GM18498 (cell line): ENCODE results near the gene GRK2.

Source experiments
- ATAC-seq: cut with Tn5 transposase; IDR thresholded peaks from one replicate; pipeline ENCODE4 v1.9.1; 2021; ENCODE audit warnings: mild to moderate bottlenecking, moderate library complexity; ENCODE audit not compliant: unreplicated experiment

GRK2 gene

DNA sequence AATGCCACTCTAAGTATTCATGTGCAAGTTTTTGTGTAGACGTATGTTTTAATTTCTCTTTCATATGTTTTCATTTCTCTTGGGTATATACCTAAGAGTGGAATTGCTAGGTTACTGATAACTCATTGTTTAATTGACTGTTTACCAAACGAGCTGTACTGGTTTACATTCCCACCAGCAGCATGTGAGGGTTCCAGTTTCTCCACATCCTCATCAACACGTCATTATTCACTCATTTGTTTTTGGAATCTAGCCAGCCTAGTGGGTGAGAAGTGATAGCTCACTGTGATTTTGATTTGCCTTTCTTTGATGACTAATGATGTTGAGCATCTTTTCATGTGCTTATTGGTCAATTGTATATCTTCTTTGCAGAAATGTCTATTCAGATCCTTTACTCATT is 26.8 kb downstream of the GRK2 start:
- ATAC-seq: no peak

DNA sequence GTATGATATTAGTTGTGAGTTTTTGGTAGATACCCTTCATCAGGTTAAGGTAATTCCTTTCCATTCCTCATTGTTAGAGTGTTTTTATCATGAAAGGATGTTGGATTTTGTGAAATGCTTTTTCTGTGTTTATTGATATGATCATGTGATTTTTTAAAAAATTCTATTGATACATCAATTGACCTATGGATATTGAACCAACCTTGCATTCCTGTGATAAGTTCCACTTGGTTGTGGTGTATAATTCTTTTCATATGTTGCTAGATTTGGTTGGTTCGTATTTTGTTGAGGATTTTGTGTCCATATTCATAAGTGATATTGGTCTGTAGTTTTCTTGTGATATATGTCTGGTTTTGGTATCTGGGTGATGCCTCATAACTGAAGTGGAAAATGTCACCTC is 29.6 kb downstream of the GRK2 start:
- no peak for ATAC-seq

DNA sequence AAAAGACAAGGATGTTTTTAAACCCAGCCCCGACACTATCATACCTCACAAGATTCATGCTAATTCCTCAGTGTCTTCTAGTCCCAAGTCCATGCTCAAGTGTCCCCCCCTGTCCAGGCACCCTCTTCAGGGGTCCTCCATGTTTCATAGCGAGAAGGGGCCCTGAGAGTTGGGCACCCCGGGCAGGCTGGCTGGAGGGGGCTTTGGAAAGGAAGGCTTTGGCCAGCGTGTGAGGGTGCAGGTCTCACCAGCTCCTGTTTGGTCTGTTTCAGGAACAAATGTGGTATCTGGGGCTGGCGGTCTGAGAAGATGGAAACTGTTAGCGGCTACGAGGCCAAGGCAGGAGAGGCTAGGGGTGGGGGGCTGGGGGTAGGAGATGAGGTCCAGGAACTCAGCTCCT is 32.5 kb downstream of the GRK2 start:
- no peak for ATAC-seq

- no peak for ATAC-seq
Measured at GRCh38 chr11:67299471-67300191, 33.4 kb downstream of the GRK2 start.

GRCh38 chr11:67300256-67300755 is 34.0 kb downstream of the GRK2 start:
- no peak for ATAC-seq

- ATAC-seq: no peak
Measured at GRCh38 chr11:67300756-67301312, 34.6 kb downstream of the GRK2 start.

DNA sequence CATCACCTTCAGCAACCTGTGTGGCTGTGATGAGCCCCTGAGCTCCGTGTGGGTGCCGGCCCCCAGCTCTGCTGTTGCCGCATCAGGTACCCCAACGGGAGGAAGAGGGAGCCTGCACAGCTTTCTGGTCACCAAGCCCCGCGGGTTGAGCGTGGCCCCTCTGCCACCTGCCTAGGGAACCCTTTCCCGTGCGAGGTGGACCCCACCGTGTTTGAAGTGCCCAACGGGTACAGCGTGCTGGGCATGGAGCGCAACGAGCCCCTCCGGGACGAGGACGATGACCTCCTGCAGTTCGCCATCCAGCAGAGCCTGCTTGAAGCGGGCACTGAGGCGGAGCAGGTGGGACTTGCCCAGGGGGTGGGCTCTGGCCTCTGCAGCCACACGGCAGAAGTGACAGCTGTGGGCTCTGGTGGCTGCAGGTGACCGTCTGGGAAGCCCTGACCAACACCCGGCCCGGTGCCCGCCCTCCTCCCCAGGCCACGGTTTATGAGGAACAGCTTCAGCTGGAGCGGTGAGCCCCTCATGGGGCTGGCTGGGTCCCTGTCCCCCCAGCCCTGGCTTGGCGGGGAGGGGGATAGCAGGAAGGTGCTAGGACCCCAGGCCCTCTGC is 35.1 kb downstream of the GRK2 start:
- ATAC-seq: no peak

GRCh38 chr11:67301951-67302516 is 35.8 kb downstream of the GRK2 start:
- no peak for ATAC-seq

DNA sequence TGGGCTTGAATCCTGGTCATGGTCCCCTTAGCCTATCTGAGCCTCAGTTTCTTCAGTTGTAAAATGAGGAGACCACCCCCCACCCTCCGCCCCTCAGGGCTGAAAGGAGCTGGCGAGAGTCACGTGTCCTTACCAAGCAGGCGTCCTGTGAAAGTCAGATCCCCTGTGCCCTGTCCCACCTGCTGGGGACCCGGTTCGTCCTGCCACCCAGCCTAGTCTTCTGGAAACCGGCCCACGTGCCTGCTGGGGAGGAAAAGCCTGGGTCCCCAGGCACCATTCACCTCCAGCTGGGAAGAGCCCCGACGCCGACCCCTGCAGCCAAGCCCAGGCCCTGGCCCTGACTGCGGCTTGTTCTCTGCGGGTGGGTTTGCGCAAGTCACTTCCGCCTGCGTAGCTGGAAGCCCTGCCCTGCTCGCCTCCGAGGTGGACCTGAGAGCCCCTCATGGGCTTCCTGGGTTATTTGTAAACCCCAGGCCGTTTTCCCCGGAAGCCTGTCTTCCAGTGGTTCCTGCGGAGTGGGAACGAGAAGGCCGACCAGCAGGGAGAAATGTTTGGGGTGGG is 36.4 kb downstream of the GRK2 start:
- no peak for ATAC-seq

GRCh38 chr11:67303132-67303834 is 37.0 kb downstream of the GRK2 start, which contains the start of gene SSH3:
TSS of gene SSH3 (plus strand) at chr11:67303530. CDS start at chr11:67303626, 96 bp downstream.
- ATAC-seq: no peak

DNA sequence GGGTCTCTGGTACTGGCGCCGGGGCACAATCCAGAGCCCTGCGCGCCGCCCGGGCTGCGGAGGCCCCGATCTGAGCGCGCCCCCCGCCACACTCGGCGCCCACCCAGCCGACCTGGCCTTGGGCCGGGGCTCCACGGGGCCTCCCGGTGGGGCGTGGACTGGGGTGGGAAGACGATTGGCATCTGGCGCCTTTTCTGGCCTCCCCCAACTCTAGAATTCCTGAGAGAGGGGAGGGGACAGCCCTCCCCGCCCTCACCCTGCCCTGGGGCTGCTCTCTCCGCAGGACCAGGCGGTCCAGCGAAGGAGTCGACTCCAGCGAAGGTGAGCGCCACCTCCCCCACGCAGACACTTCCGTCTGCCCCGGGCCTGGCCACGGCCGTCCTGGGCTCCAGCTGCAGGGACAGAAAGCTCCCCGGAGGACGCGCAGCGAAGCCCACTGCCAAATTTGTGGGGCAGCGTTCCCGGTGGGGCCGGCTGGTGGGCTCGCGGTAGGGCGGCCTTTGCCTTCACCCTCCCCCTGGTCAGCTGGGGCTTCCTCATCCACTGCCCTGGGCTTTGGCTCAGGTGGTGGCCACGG is 37.6 kb downstream of the GRK2 start:
- no peak for ATAC-seq

GRCh38 chr11:67304511-67305113 is 38.3 kb downstream of the GRK2 start:
- no peak for ATAC-seq

DNA sequence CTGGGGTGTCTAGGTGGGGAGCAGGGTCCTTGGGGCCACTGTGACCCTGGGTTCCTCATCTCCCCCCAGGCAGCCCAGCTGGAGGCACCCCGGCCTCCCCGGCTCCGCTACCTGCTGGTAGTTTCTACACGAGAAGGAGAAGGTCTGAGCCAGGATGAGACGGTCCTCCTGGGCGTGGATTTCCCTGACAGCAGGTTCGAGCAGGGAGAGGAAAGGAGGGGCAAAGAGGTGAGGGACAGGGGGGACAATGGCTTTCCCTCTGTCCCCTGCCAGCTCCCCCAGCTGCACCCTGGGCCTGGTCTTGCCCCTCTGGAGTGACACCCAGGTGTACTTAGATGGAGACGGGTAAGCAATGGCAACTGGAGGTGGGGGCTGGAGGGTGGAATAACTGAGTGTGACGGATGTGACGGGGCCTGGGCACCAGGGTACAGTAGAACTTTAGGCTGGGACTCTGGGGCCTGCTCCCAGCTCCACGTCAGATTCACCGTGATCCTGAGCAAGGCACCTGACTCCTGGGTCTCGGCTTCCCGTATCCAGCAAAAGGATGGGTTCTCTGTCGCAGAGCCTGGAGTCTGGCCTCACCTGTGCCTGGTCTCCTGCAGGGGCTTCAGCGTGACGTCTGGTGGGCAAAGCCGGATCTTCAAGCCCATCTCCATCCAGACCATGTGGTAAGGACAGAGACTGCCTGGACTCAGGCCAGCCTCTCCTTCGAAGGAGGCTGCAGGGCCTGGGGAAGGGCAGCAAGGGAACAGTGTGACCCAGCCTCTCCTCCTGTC is 40.7 kb downstream of the GRK2 start:
- no peak for ATAC-seq

DNA sequence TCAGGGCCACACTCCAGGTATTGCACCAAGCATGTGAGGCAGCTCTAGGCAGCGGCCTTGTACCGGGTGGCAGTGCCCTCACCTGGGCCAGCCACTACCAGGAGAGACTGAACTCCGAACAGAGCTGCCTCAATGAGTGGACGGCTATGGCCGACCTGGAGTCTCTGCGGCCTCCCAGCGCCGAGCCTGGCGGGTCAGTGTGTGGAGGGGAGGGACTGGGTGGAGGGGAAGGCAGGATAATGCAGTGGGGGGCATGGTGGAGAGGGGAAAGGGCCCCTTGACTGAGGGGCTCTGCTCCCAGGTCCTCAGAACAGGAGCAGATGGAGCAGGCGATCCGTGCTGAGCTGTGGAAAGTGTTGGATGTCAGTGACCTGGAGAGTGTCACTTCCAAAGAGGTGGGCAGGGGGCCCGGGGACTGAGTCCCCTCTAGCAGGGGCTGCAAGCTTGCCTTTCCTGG is 41.3 kb downstream of the GRK2 start:
- ATAC-seq: no peak

GRCh38 chr11:67308031-67308866 is 42.0 kb downstream of the GRK2 start:
- ATAC-seq: no peak

- ATAC-seq: no peak
Measured at GRCh38 chr11:67309166-67309565, 42.9 kb downstream of the GRK2 start.

GRCh38 chr11:67309661-67310061 is 43.4 kb downstream of the GRK2 start:
- no peak for ATAC-seq
